Measurements from ENCODE around the gene MRPL40.

MRPL40 gene

DNA sequence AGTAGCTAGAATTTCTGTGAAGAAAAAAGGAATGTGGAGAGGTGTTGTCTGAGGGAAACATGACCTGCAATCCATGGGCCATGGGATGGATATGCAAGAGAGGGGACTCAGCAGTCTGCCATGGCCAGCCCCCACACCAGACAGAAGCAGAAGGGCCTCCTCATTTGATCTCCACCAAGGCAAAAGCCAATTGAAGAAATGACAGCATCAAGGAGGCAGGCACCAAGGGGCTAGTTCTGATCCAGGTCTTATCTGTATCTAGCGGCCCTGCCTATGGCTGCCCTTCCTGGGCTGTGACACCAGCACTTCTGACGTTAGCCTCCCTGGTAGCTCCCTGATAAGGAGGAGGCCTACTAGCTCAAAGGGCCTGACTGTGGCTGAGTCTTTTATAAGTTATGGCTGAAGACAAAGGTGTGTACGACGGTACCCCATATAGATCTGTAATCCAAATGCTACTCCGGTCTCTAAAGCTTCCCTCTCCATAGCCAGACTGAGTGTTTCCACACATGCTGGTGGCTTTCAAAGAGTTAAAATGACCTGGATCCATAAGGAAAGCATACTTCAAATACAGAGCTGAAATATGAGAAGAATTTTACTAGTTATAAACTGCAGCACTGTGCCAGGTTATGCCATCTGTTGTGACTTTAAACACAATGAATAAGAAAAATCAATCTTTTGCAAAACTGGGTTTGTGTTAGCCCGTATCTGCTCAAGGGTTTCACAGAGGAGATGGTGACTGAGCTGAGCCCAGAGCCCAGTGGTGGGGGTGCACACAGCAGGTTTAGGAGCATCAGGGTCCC lies 35.2 kb upstream of the MRPL40 start:
- no peaks in the 10 kb centered on the region for H3K36me3 ChIP-seq (ENCODE audit: insufficient read depth, low read length)
- no peaks in the 10 kb centered on the region for H3K79me2 ChIP-seq (ENCODE audit: control insufficient read depth, insufficient read depth, low read length, unreplicated experiment)

GRCh38 chr22:19397734-19398104 lies 34.6 kb upstream of the MRPL40 start:
- Histone ChIP-seq H3K36me3 (ENCODE audit: insufficient read depth, low read length) (no peaks in the 10 kb centered on the region), H3K4me3 (ENCODE audit: low read depth, low read length) (no peak overlapping the region), H3K27ac (ENCODE audit: low read depth, low read length) (no peak overlapping the region), H3K27me3 (ENCODE audit: insufficient read depth, low read length) (no peaks in the 10 kb centered on the region), H3K4me1 (ENCODE audit: control insufficient read depth, insufficient read depth, low read length, unreplicated experiment) (no peaks in the 10 kb centered on the region), H2AFZ (ENCODE audit: low read length, unreplicated experiment) (no peak overlapping the region), H3K79me2 (ENCODE audit: control insufficient read depth, insufficient read depth, low read length, unreplicated experiment) (no peaks in the 10 kb centered on the region)

More for the DNA sequence above, 35.2 kb upstream of the MRPL40 start:
- Histone ChIP-seq H2AFZ (ENCODE audit: low read length, unreplicated experiment) (no peak overlapping the region), H3K4me1 (ENCODE audit: control insufficient read depth, insufficient read depth, low read length, unreplicated experiment) (no peaks in the 10 kb centered on the region), H3K27me3 (ENCODE audit: insufficient read depth, low read length) (no peaks in the 10 kb centered on the region), H3K27ac (ENCODE audit: low read depth, low read length) (no peak overlapping the region), H3K4me3 (ENCODE audit: low read depth, low read length) (no peak overlapping the region)

DNA sequence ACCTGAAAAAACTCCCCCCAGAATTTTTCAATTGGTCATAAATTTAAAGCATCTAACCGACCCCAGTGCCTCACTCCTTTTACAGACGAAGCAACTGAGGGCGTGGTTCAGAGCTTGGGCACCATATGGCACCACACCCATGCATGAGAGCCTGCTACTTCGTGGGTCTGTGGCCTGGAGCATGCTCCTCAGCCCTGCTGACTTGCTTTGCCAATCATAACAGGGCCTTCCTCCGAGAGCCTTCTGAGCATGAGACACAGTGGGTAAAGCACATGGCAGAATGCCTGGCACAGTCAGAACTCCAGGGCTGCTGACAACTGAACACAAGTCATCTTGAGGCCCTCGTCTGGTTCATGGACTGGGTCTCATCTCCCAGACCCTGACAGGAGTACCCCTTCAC lies 34.1 kb upstream of the MRPL40 start:
- Histone ChIP-seq H3K27me3 (ENCODE audit: insufficient read depth, low read length) (no peaks in the 10 kb centered on the region), H3K4me1 (ENCODE audit: control insufficient read depth, insufficient read depth, low read length, unreplicated experiment) (no peaks in the 10 kb centered on the region), H2AFZ (ENCODE audit: low read length, unreplicated experiment) (no peak overlapping the region), H3K79me2 (ENCODE audit: control insufficient read depth, insufficient read depth, low read length, unreplicated experiment) (no peaks in the 10 kb centered on the region), H3K36me3 (ENCODE audit: insufficient read depth, low read length) (no peaks in the 10 kb centered on the region), H3K4me3 (ENCODE audit: low read depth, low read length) (no peak overlapping the region), H3K27ac (ENCODE audit: low read depth, low read length) (no peak overlapping the region)

- H3K27ac ChIP-seq (ENCODE audit: low read depth, low read length): no peak overlapping the region
- H3K4me3 ChIP-seq (ENCODE audit: low read depth, low read length): no peak overlapping the region
Observed at GRCh38 chr22:19398652-19399051, 33.7 kb upstream of the MRPL40 start.

DNA sequence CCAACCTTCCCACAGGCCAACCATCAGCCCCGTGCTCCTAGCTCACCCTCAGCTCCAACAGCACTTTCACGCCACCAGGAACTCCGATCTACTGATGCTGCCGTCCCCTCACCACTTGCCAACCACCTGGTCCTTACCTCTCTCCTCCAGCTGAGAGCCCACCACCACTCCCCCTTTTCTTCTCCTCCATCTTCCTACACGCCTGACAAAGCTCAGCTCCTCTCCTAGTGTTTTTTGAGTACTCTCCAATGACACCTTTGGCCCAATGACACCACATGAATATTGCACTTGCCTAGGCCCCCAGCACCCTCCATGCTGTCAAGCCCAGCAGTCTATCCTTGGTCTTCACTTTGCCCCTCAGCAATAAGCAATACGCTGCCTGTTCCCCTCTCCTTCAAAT lies 31.5 kb upstream of the MRPL40 start:
- Histone ChIP-seq H3K27me3 (ENCODE audit: insufficient read depth, low read length) (no peaks in the 10 kb centered on the region), H3K36me3 (ENCODE audit: insufficient read depth, low read length) (no peaks in the 10 kb centered on the region), H3K79me2 (ENCODE audit: control insufficient read depth, insufficient read depth, low read length, unreplicated experiment) (no peaks in the 10 kb centered on the region), H3K4me1 (ENCODE audit: control insufficient read depth, insufficient read depth, low read length, unreplicated experiment) (no peaks in the 10 kb centered on the region), H2AFZ (ENCODE audit: low read length, unreplicated experiment) (no peak overlapping the region), H3K4me3 (ENCODE audit: low read depth, low read length) (no peak overlapping the region), H3K27ac (ENCODE audit: low read depth, low read length) (no peak overlapping the region)

More at GRCh38 chr22:19398652-19399051, 33.7 kb upstream of the MRPL40 start:
- no peak overlapping the region for H2AFZ ChIP-seq (ENCODE audit: low read length, unreplicated experiment)
- no peaks in the 10 kb centered on the region for H3K4me1 ChIP-seq (ENCODE audit: control insufficient read depth, insufficient read depth, low read length, unreplicated experiment)
- H3K79me2 ChIP-seq (ENCODE audit: control insufficient read depth, insufficient read depth, low read length, unreplicated experiment): no peaks in the 10 kb centered on the region
- no peaks in the 10 kb centered on the region for H3K36me3 ChIP-seq (ENCODE audit: insufficient read depth, low read length)
- H3K27me3 ChIP-seq (ENCODE audit: insufficient read depth, low read length): no peaks in the 10 kb centered on the region

- no peak overlapping the region for H3K27ac ChIP-seq (ENCODE audit: low read depth, low read length)
- no peaks in the 10 kb centered on the region for H3K27me3 ChIP-seq (ENCODE audit: insufficient read depth, low read length)
- no peaks in the 10 kb centered on the region for H3K4me1 ChIP-seq (ENCODE audit: control insufficient read depth, insufficient read depth, low read length, unreplicated experiment)
- no peak overlapping the region for H3K4me3 ChIP-seq (ENCODE audit: low read depth, low read length)
- H3K36me3 ChIP-seq (ENCODE audit: insufficient read depth, low read length): no peaks in the 10 kb centered on the region
- no peaks in the 10 kb centered on the region for H3K79me2 ChIP-seq (ENCODE audit: control insufficient read depth, insufficient read depth, low read length, unreplicated experiment)
- H2AFZ ChIP-seq (ENCODE audit: low read length, unreplicated experiment): no peak overlapping the region
Observed at GRCh38 chr22:19401483-19401882, 30.9 kb upstream of the MRPL40 start.

DNA sequence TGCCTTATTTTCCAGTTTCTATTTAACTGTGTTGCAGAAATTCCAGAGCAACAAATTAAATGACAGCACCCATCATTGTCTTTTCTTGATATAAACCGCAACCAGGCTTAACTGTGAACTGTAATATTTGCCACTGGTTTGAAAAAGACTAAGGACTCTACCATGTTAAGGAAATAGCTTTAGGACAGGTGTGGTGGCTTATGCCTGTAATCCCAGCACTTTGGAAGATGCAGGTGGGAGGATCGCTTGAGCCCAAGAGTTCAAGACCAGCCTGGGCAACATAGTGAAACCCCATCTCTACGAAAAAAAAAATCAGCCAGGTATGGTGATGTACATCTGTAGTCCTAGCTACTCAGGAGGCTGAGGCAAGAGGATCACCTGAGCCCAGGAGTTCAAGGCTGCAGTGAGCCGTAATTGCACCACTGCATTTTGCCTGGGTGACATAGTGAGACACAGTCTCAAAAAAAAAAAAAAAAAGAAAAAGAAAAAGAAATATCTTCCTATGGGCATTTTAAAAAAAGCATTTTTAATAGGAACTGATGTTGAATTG lies 29.6 kb upstream of the MRPL40 start:
- H3K27me3 ChIP-seq (ENCODE audit: insufficient read depth, low read length): no peaks in the 10 kb centered on the region
- H3K4me1 ChIP-seq (ENCODE audit: control insufficient read depth, insufficient read depth, low read length, unreplicated experiment): no peaks in the 10 kb centered on the region
- no peak overlapping the region for H2AFZ ChIP-seq (ENCODE audit: low read length, unreplicated experiment)
- no peak overlapping the region for H3K4me3 ChIP-seq (ENCODE audit: low read depth, low read length)
- no peaks in the 10 kb centered on the region for H3K79me2 ChIP-seq (ENCODE audit: control insufficient read depth, insufficient read depth, low read length, unreplicated experiment)
- H3K27ac ChIP-seq (ENCODE audit: low read depth, low read length): no peak overlapping the region
- no peaks in the 10 kb centered on the region for H3K36me3 ChIP-seq (ENCODE audit: insufficient read depth, low read length)

- no peaks in the 10 kb centered on the region for H3K27me3 ChIP-seq (ENCODE audit: insufficient read depth, low read length)
- H3K4me1 ChIP-seq (ENCODE audit: control insufficient read depth, insufficient read depth, low read length, unreplicated experiment): no peaks in the 10 kb centered on the region
- H3K36me3 ChIP-seq (ENCODE audit: insufficient read depth, low read length): no peaks in the 10 kb centered on the region
- no peaks in the 10 kb centered on the region for H3K79me2 ChIP-seq (ENCODE audit: control insufficient read depth, insufficient read depth, low read length, unreplicated experiment)
- no peak overlapping the region for H2AFZ ChIP-seq (ENCODE audit: low read length, unreplicated experiment)
- H3K4me3 ChIP-seq (ENCODE audit: low read depth, low read length): no peak overlapping the region
- no peak overlapping the region for H3K27ac ChIP-seq (ENCODE audit: low read depth, low read length)
Observed at GRCh38 chr22:19404676-19405075, 27.7 kb upstream of the MRPL40 start.

GRCh38 chr22:19405133-19405532 lies 27.2 kb upstream of the MRPL40 start:
- no peak overlapping the region for H3K4me3 ChIP-seq (ENCODE audit: low read depth, low read length)
- H3K4me1 ChIP-seq (ENCODE audit: control insufficient read depth, insufficient read depth, low read length, unreplicated experiment): no peaks in the 10 kb centered on the region
- no peak overlapping the region for H2AFZ ChIP-seq (ENCODE audit: low read length, unreplicated experiment)
- H3K27me3 ChIP-seq (ENCODE audit: insufficient read depth, low read length): no peaks in the 10 kb centered on the region
- H3K27ac ChIP-seq (ENCODE audit: low read depth, low read length): no peak overlapping the region
- H3K36me3 ChIP-seq (ENCODE audit: insufficient read depth, low read length): no peaks in the 10 kb centered on the region
- H3K79me2 ChIP-seq (ENCODE audit: control insufficient read depth, insufficient read depth, low read length, unreplicated experiment): no peaks in the 10 kb centered on the region

DNA sequence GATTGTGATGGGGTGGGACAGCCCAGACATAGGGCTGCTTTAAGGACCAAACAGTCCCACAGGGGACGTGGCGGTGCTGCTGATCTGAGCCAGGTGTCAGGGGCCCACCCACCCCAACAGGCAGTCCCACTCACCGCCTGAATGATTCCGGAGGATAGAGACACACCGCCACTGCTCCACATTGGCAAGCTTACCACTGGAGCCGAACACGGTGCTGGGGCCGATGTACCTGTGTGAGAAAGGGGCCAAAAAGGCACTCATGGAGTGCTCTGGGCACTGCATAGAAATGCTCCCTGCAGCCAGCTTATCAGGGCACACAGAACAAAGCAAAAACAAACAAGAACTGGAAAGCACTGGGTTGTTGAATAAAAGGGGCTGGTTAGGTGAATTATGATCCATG lies 26.7 kb upstream of the MRPL40 start:
- no peak overlapping the region for H3K27ac ChIP-seq (ENCODE audit: low read depth, low read length)
- no peak overlapping the region for H2AFZ ChIP-seq (ENCODE audit: low read length, unreplicated experiment)
- no peaks in the 10 kb centered on the region for H3K79me2 ChIP-seq (ENCODE audit: control insufficient read depth, insufficient read depth, low read length, unreplicated experiment)
- no peaks in the 10 kb centered on the region for H3K4me1 ChIP-seq (ENCODE audit: control insufficient read depth, insufficient read depth, low read length, unreplicated experiment)
- H3K36me3 ChIP-seq (ENCODE audit: insufficient read depth, low read length): no peaks in the 10 kb centered on the region
- H3K4me3 ChIP-seq (ENCODE audit: low read depth, low read length): no peak overlapping the region
- no peaks in the 10 kb centered on the region for H3K27me3 ChIP-seq (ENCODE audit: insufficient read depth, low read length)

- Histone ChIP-seq H3K27me3 (ENCODE audit: insufficient read depth, low read length) (no peaks in the 10 kb centered on the region), H3K27ac (ENCODE audit: low read depth, low read length) (no peak overlapping the region), H3K4me1 (ENCODE audit: control insufficient read depth, insufficient read depth, low read length, unreplicated experiment) (no peaks in the 10 kb centered on the region), H3K36me3 (ENCODE audit: insufficient read depth, low read length) (no peaks in the 10 kb centered on the region), H3K79me2 (ENCODE audit: control insufficient read depth, insufficient read depth, low read length, unreplicated experiment) (peaks cover under 1% of the 10 kb centered on the region), H2AFZ (ENCODE audit: low read length, unreplicated experiment) (no peak overlapping the region), H3K4me3 (ENCODE audit: low read depth, low read length) (no peak overlapping the region)
Observed at GRCh38 chr22:19406281-19406811, 26.0 kb upstream of the MRPL40 start.
